SK-N-SH treated with all-trans-retinoic acid at 6 μM for 48 hours (cell line): Measurements from ENCODE around the gene SUCLA2.

Source experiments
- ARNTL ChIP-seq: fragments of 450-650 bp; formaldehyde crosslinking; IDR thresholded peaks from 2 replicates; pipeline ENCODE4 v1.5.0; 2020; ENCODE audit warnings: low read depth, mild to moderate bottlenecking, moderate library complexity, borderline replicate concordance
- BACH2 ChIP-seq: fragments of 250-450 bp; sonication (Bioruptor Pico); IDR thresholded peaks from 2 replicates; pipeline ENCODE4 v1.9.0; 2021; ENCODE audit warnings: mild to moderate bottlenecking, borderline replicate concordance
- CSDC2 ChIP-seq: fragments of 250-450 bp; sonication (Bioruptor Pico); IDR thresholded peaks from 2 replicates; pipeline ENCODE4 v1.5.0; 2020; ENCODE audit warnings: mild to moderate bottlenecking, moderate library complexity
- ISL1 ChIP-seq: fragments of 250-450 bp; sonication (Bioruptor Pico); IDR thresholded peaks from 2 replicates; pipeline ENCODE4 v2.1.2; 2022; ENCODE audit warnings: mild to moderate bottlenecking, moderate library complexity
- OSR1 ChIP-seq: fragments of 250-450 bp; sonication (Bioruptor Pico); IDR thresholded peaks from 2 replicates; pipeline ENCODE4 v1.8.0; 2022; ENCODE audit warnings: moderate library complexity, mild to moderate bottlenecking, inconsistent platforms
- RARB ChIP-seq: fragments of 250-450 bp; sonication (Bioruptor Pico); IDR thresholded peaks from 2 replicates; pipeline ENCODE4 v1.8.0; 2021; ENCODE audit warnings: mild to moderate bottlenecking, moderate library complexity
- TF ChIP-seq, protein P1 (sequence below): fragments of 250-450 bp; sonication (Bioruptor Pico); IDR thresholded peaks from 2 replicates; pipeline ENCODE4 v1.8.0; 2020; ENCODE audit warnings: mild to moderate bottlenecking, moderate library complexity, borderline replicate concordance

- TF ChIP-seq ISL1 (no peak), BACH2 (no peak), ARNTL (CRISPR knock-in tag) (no peak), OSR1 (CRISPR knock-in tag) (no peak), CSDC2 (no peak), RARB (no peak)
- TF ChIP-seq, protein P1, sequence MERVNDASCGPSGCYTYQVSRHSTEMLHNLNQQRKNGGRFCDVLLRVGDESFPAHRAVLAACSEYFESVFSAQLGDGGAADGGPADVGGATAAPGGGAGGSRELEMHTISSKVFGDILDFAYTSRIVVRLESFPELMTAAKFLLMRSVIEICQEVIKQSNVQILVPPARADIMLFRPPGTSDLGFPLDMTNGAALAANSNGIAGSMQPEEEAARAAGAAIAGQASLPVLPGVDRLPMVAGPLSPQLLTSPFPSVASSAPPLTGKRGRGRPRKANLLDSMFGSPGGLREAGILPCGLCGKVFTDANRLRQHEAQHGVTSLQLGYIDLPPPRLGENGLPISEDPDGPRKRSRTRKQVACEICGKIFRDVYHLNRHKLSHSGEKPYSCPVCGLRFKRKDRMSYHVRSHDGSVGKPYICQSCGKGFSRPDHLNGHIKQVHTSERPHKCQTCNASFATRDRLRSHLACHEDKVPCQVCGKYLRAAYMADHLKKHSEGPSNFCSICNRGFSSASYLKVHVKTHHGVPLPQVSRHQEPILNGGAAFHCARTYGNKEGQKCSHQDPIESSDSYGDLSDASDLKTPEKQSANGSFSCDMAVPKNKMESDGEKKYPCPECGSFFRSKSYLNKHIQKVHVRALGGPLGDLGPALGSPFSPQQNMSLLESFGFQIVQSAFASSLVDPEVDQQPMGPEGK (CRISPR knock-in tag), result no peak
Measured at GRCh38 chr13:48038761-48039160, 37.7 kb upstream of the SUCLA2 start.
